ENCODE data around the gene DARS1. TPM values are rescaled to one million over a fixed set of nuclear protein-coding genes. Genes with fewer than 3 reads are reported as not detected.

Gene DARS1
- total RNA-seq, 1 experiment from 2014 or later: 57.5 TPM

GRCh38 chr2:135952891-135953290 is 32.5 kb downstream of the DARS1 start:
- no peak for DNase-seq
- Mint-ChIP-seq H3K4me3 (ENCODE audit: low read depth, unreplicated experiment) (no peak overlapping the region), H3K27me3 (ENCODE audit: unreplicated experiment) (no peaks in the 10 kb centered on the region), H3K36me3 (ENCODE audit: insufficient read depth, unreplicated experiment) (no peaks in the 10 kb centered on the region), H3K4me1 (ENCODE audit: low read depth, unreplicated experiment) (peaks cover 27% of the 10 kb centered on the region), H3K9me3 (ENCODE audit: low read depth, unreplicated experiment) (peaks cover 4% of the 10 kb centered on the region), H3K27ac (ENCODE audit: unreplicated experiment) (no peak overlapping the region)
- BruUV-seq (replicated peaks): no TSS peak
- CTCF ChIA-PET: no interaction called here
- no peak for TF ChIP-seq CTCF (IDR thresholded peaks at IDR 0.05; ENCODE audit: unreplicated experiment)
- intact Hi-C loops (cut with micrococcal nuclease; ENCODE audit: unreplicated experiment): no loop called here

GRCh38 chr2:135951041-135951583 is 34.3 kb downstream of the DARS1 start:
- intact Hi-C loops (cut with micrococcal nuclease; ENCODE audit: unreplicated experiment): no loop called here
- DNase-seq: no peak
- H3K27ac Mint-ChIP-seq (ENCODE audit: unreplicated experiment): peak overlapping the region; percentile 23
- no peaks in the 10 kb centered on the region for H3K27me3 Mint-ChIP-seq (ENCODE audit: unreplicated experiment)
- CTCF ChIA-PET: no interaction called here
- no TSS peak for BruUV-seq (replicated peaks)
- H3K4me3 Mint-ChIP-seq (ENCODE audit: low read depth, unreplicated experiment): no peak overlapping the region
- H3K36me3 Mint-ChIP-seq (ENCODE audit: insufficient read depth, unreplicated experiment): no peaks in the 10 kb centered on the region
- TF ChIP-seq CTCF (IDR thresholded peaks at IDR 0.05; ENCODE audit: unreplicated experiment): no peak
- H3K4me1 Mint-ChIP-seq (ENCODE audit: low read depth, unreplicated experiment): peaks cover 35% of the 10 kb centered on the region
- H3K9me3 Mint-ChIP-seq (ENCODE audit: low read depth, unreplicated experiment): peaks cover 4% of the 10 kb centered on the region

GRCh38 chr2:135949451-135950234 is 35.8 kb downstream of the DARS1 start:
- Mint-ChIP-seq H3K27ac (ENCODE audit: unreplicated experiment) (peak overlapping the region; percentile 93), H3K4me3 (ENCODE audit: low read depth, unreplicated experiment) (no peak overlapping the region), H3K36me3 (ENCODE audit: insufficient read depth, unreplicated experiment) (no peaks in the 10 kb centered on the region), H3K4me1 (ENCODE audit: low read depth, unreplicated experiment) (peaks cover 45% of the 10 kb centered on the region), H3K27me3 (ENCODE audit: unreplicated experiment) (no peaks in the 10 kb centered on the region), H3K9me3 (ENCODE audit: low read depth, unreplicated experiment) (peaks cover 4% of the 10 kb centered on the region)
- no peak for DNase-seq
- BruUV-seq (replicated peaks): no TSS peak
- CTCF ChIA-PET: interaction anchor here (0.6 to 0.7 kb wide), 2 partner anchors 36 to 749 kb away, joined by 3 to 4 read pairs; no protein-coding TSS in a partner anchor
- intact Hi-C loops (cut with micrococcal nuclease; ENCODE audit: unreplicated experiment): no loop called here
- no peak for TF ChIP-seq CTCF (IDR thresholded peaks at IDR 0.05; ENCODE audit: unreplicated experiment)

GRCh38 chr2:135948642-135949355 is 36.6 kb downstream of the DARS1 start:
- Mint-ChIP-seq H3K4me1 (ENCODE audit: low read depth, unreplicated experiment) (peaks cover 45% of the 10 kb centered on the region), H3K27me3 (ENCODE audit: unreplicated experiment) (no peaks in the 10 kb centered on the region), H3K4me3 (ENCODE audit: low read depth, unreplicated experiment) (peak overlapping the region; percentile 68), H3K9me3 (ENCODE audit: low read depth, unreplicated experiment) (peaks cover 4% of the 10 kb centered on the region), H3K27ac (ENCODE audit: unreplicated experiment) (peak overlapping the region; percentile 93), H3K36me3 (ENCODE audit: insufficient read depth, unreplicated experiment) (no peaks in the 10 kb centered on the region)
- BruUV-seq (replicated peaks): no TSS peak
- CTCF ChIA-PET: interaction anchor here (0.7 kb wide), 1 partner anchor 174 kb away, joined by 5 read pairs; no protein-coding TSS in a partner anchor
- no peak for TF ChIP-seq CTCF (IDR thresholded peaks at IDR 0.05; ENCODE audit: unreplicated experiment)
- peak; percentile 58 for DNase-seq
- intact Hi-C loops (cut with micrococcal nuclease; ENCODE audit: unreplicated experiment): no loop called here
